B cell (primary cell): ENCODE measurements around the gene PTH1R.

Experiments used
- EZH2 ChIP-seq: IDR thresholded peaks from 2 replicates; pipeline ENCODE4 v1.6.1; 2012; ENCODE audit warnings: borderline replicate concordance, low read depth, mild to moderate bottlenecking, moderate library complexity, low read length; ENCODE audit not compliant: insufficient read depth, poor library complexity, severe bottlenecking
- TF ChIP-seq, protein P1 (sequence below): fragments of 200-600 bp; IDR thresholded peaks from one replicate; pipeline ENCODE4 v1.8.0; 2022; ENCODE audit warnings: antibody characterized with exemption, mild to moderate bottlenecking

GRCh38 chr3:46899151-46900006 is 21.9 kb downstream of the PTH1R start:
- TF ChIP-seq, protein P1, sequence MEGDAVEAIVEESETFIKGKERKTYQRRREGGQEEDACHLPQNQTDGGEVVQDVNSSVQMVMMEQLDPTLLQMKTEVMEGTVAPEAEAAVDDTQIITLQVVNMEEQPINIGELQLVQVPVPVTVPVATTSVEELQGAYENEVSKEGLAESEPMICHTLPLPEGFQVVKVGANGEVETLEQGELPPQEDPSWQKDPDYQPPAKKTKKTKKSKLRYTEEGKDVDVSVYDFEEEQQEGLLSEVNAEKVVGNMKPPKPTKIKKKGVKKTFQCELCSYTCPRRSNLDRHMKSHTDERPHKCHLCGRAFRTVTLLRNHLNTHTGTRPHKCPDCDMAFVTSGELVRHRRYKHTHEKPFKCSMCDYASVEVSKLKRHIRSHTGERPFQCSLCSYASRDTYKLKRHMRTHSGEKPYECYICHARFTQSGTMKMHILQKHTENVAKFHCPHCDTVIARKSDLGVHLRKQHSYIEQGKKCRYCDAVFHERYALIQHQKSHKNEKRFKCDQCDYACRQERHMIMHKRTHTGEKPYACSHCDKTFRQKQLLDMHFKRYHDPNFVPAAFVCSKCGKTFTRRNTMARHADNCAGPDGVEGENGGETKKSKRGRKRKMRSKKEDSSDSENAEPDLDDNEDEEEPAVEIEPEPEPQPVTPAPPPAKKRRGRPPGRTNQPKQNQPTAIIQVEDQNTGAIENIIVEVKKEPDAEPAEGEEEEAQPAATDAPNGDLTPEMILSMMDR, result no peak
- TF ChIP-seq EZH2, result no peak
